Measurements from ENCODE around the gene ENOX1.

The ENOX1 gene

DNA sequence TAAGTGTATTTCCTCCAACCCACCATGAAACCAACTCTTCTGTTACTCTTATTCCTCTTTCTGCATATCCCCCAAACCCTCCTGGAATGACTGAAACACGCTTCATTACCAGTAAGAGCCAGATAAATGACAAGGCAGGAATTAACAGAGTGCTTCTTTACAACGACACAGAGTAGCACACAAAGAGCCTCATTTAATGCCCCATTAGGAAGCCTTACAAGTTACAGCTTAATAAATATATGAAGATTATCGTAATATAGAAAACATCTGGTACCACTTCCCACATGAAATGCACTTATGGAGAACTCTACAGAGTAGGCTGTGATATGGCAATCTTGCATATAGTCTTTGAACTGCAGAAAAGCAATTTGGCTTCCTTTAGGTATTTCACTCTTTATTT, 116.8 kb downstream of the ENOX1 start:
- DNase-seq (ENCODE audit: low read depth), result no peak

DNA sequence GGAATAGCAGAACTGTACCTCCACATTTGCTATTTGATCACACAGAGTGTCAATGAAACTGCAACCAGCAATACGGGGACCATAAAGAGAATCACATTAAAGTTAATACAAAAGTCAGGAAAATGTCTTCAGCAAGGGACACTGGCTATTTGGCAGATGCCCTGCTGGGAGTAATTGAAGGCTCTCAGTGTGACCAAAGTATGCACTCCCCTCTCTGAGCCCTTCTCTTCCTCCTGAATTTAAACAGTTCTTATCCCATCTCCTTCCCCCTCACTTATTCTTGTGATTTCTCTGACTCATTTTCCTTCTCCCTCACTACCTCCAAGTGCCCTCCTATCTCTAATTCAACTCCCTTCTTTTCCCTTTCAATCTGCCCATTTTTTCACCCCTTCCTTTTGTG, 117.7 kb downstream of the ENOX1 start:
- DNase-seq (ENCODE audit: low read depth), result no peak

GRCh38 chr13:43666403-43666802, 120.4 kb downstream of the ENOX1 start:
- no peak for DNase-seq (ENCODE audit: low read depth)

DNA sequence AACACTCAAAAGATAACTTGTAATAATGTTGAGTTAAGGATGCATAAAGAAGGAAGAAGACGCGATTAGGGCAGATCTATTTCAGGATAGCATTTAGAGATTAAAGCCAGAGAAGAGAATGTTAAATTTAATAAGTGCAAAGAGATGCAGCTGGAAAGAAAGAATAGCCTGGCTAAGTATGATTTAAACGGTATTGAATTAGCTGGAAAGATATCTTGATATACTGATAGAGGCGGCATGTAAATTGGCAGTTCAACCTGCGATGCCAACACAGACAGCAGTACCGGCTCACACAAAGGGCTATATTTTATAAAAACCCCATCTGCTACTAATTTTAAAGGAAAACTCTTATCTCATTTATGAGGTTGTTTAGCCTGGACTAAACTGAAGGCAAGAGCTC, 121.4 kb downstream of the ENOX1 start:
- no peak for DNase-seq (ENCODE audit: low read depth)

DNA sequence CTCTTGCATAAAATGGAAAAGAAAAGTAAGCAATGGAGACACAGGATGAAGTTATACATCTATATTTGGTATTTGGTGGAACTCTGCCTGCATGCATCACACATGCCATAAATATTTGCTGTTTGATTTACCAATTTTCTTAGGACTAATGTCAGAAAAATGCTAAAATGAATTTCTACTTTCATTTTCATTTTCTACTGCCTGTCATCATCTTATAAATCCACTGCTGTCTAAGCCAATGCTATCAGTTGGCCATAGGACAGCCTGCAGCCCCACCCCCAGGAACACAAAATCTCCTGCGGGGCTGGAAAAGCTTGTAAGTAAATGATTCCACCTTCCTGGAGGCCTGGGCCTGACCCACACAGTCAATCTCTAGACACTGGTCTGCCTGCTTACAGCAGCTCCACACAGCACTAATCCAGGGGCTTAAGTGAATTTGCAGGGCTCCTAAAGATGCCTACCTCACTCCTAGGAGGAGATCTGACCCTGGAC, 122.0 kb downstream of the ENOX1 start:
- DNase-seq (ENCODE audit: low read depth), result peak; percentile 54

DNA sequence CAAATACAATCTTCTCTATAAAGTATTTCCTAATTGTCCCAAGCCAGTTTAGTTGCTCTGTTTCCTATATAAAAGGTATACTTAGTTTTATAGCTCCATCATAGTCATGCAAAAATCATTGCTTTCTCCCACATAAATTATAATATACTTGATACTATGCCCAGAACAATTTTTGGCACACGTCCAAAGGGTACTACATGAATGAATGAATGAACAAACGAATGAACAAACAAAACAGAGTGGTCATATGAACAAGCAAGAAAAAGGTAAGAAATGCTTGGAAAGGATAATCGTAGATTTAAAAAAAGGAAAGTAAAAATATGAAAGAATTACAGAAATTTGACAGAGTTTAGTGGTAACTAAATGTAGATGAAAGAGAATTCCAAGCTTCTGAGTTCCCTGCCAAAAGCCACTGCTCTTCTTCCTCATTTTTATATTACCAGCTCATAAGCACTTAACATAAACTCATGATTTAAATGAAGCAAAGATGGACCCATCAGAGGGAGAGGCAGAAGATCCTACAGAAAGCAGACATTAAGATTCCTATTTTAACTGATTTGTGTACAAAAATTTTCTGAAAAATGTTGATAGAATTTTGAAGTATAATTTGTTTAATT, 123.2 kb downstream of the ENOX1 start:
- peak; percentile 41 for DNase-seq (ENCODE audit: low read depth)

GRCh38 chr13:43662976-43663375, 123.8 kb downstream of the ENOX1 start:
- no peak for DNase-seq (ENCODE audit: low read depth)

DNA sequence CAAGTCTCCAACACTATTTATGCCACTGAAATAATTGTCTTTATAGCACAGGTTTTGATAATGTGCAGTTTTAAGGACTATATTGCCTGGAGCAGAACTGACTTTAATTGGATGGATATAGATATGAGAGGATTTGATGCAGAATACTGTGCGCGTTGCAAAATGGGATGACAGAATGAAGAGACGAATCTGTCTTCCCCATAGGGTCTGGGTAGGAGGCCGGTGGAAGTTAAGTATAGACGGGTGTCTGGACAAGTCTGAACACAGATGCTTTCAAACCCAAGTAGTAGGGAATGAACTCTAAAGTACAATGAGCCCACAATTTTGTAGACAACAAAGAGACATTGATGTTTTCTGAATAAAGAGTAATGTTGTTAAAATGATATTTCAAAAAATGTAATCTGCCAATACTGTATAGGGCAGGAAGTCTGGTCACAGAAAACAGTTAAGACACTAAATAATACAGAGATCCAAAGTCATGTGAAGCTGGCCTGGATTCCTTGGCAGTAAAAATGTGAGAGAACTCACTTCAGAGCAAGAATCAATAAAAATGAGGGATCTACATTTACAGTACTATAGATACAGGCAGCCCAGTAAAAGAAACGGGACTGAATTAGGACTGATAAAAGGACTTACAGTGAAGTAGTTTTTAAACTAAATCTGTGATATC, 125.5 kb downstream of the ENOX1 start:
- no peak for DNase-seq (ENCODE audit: low read depth)

DNA sequence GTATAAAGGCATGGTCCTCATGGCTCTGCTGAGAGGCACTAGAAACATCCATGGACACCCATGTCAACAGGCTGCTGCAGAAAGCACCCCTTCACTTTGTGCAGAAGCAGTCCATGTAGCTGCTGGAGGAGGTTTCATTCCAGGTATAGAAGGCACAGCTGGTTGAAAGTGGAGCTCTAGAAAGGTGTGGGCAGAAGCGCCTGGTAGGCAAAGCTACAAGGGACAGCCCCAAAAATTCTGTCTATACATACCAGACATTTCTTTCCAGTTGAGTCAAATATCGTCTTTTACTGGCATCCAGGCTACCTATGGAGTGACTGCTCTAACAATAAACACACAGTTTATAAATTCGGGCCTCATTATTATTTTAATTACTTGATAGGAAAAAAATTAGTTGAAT, 129.3 kb downstream of the ENOX1 start:
- DNase-seq (ENCODE audit: low read depth), result no peak

DNA sequence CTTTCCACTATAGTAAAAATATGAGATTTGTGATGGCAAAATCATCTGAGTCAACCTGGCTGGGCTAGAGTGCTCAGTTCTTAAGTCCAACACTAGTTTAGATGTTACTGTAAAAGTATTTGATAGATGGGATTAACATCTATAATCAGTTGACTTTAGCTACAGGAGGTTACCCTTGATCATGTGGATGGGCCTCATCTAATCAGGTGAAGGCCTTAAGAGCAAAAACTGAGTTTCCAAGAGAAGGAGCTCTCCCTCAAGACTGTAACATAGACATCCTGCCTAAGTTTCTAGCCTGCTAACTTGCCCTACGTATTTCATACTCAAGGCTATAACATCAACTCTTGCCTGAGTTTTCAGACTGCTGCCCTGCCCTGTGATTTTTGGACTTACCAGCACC, 132.8 kb downstream of the ENOX1 start:
- no peak for DNase-seq (ENCODE audit: low read depth)

- no peak for DNase-seq (ENCODE audit: low read depth)
Observed at GRCh38 chr13:43653395-43653794, 133.4 kb downstream of the ENOX1 start.

GRCh38 chr13:43652760-43653159, 134.0 kb downstream of the ENOX1 start:
- no peak for DNase-seq (ENCODE audit: low read depth)

- DNase-seq (ENCODE audit: low read depth), result no peak
Observed at GRCh38 chr13:43650882-43651281, 135.9 kb downstream of the ENOX1 start.

GRCh38 chr13:43648733-43649132, 138.0 kb downstream of the ENOX1 start:
- no peak for DNase-seq (ENCODE audit: low read depth)

GRCh38 chr13:43647471-43647870, 139.3 kb downstream of the ENOX1 start:
- no peak for DNase-seq (ENCODE audit: low read depth)

GRCh38 chr13:43640476-43640875, 146.3 kb downstream of the ENOX1 start:
- DNase-seq (ENCODE audit: low read depth), result no peak

DNA sequence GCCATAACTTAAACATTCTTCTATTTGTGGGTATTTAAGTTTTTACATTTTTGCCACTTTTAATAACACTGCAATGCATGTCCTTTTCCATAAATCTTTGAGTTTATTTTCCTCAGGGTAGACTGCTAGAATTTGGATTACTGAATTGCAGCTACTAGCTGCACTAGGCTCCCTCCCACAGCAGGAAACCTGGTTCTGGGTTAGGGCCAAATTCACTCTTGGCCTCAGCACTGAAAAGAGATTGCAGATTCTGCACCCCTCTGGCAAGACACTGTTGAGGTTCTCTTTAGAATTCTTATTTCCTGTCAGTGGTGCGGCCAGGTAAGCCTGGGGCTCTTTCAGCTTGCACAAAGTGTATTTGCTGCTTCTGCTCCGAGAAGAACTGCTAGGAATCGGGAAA, 155.7 kb downstream of the ENOX1 start:
- no peak for DNase-seq (ENCODE audit: low read depth)

GRCh38 chr13:43629691-43630480, 156.9 kb downstream of the ENOX1 start:
- peak; percentile 68 for DNase-seq (ENCODE audit: low read depth)

GRCh38 chr13:43626994-43627393, 159.8 kb downstream of the ENOX1 start:
- DNase-seq (ENCODE audit: low read depth), result no peak

GRCh38 chr13:43614063-43614462, 172.7 kb downstream of the ENOX1 start:
- DNase-seq (ENCODE audit: low read depth), result no peak

DNA sequence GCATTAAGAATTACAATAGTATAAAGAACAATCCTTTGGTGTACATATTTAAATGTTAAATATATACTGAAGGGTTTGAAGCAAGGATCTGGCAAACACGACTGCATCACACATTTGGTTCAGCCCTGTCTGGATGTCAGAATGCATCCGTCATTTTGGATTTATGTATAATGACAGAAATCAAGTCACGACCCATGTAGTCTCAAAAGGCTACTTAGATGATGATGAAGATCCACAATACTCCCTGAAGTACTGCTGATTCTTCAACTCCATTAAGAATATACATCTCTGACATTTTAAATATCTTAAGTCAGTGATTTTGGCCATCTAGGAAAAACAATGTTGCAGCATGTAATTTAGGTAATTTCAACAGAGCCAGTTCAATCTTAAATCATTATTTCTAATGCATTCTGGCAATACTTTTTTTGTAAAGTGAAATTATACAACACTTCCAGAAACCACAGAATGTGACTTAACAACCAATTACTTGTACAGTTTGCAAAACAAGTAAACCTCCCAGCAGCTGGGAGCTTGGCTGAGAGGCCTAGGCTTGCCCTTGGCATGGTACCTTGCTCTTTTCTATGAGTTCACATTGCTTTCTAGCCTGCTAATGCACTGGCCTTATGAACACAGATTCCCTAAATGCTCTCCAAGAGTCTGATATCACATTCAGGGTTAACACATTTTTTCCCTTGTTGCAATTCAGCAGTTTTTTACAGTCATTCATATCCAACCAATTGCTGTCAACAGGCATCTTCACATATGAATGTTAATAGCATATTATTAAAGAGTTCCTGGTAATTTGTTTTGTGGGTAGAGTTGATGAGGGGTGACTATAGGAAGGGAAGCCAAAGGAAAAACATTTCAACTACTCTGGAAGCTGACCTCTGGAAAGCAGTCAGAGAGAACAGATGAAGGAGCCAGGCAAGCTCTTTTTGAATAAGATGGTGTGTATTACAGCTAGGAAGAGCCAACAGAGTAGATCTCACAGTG, 175.2 kb downstream of the ENOX1 start:
- DNase-seq (ENCODE audit: low read depth), result no peak
